OCI-LY1 (cell line): ENCODE results near the gene PSME2.

Experiments
- EZH2 ChIP-seq: fragments of 200-600 bp; sonication (generic), shearing (Covaris generic); IDR thresholded peaks from 2 replicates; pipeline ENCODE4 v1.8.0; 2017; ENCODE audit warnings: borderline replicate concordance, mixed run types, mild to moderate bottlenecking, antibody characterized with exemption, low read length, moderate library complexity, mixed read lengths
- TF ChIP-seq, protein P1 (sequence below): fragments of 200-600 bp; sonication (generic), shearing (Covaris generic); IDR thresholded peaks from 2 replicates; pipeline ENCODE4 v1.5.1; 2017; ENCODE audit warnings: mild to moderate bottlenecking, antibody characterized with exemption, low read length, moderate library complexity, mixed read lengths

- TF ChIP-seq, protein P1, sequence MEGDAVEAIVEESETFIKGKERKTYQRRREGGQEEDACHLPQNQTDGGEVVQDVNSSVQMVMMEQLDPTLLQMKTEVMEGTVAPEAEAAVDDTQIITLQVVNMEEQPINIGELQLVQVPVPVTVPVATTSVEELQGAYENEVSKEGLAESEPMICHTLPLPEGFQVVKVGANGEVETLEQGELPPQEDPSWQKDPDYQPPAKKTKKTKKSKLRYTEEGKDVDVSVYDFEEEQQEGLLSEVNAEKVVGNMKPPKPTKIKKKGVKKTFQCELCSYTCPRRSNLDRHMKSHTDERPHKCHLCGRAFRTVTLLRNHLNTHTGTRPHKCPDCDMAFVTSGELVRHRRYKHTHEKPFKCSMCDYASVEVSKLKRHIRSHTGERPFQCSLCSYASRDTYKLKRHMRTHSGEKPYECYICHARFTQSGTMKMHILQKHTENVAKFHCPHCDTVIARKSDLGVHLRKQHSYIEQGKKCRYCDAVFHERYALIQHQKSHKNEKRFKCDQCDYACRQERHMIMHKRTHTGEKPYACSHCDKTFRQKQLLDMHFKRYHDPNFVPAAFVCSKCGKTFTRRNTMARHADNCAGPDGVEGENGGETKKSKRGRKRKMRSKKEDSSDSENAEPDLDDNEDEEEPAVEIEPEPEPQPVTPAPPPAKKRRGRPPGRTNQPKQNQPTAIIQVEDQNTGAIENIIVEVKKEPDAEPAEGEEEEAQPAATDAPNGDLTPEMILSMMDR, result no peak
- TF ChIP-seq EZH2, result no peak
These were observed 1.5 kb upstream of the PSME2 start for GRCh38 chr14:24147761-24148428.
